H1 (cell line): ENCODE results near the gene ROM1.

Experiments
- EZH2 ChIP-seq: fragments of 200-600 bp; sonication (generic); IDR thresholded peaks from 2 replicates; pipeline ENCODE4 v1.7.1; 2012; ENCODE audit warnings: low read depth, mild to moderate bottlenecking, moderate library complexity, low read length, inconsistent platforms; ENCODE audit not compliant: severe bottlenecking
- SIRT6 ChIP-seq: IDR thresholded peaks from one replicate; pipeline ENCODE4 v1.7.1; 2012; ENCODE audit warnings: low read length, inconsistent platforms
- TBP ChIP-seq: IDR thresholded peaks from 2 replicates; pipeline ENCODE4 v1.6.1; 2011; ENCODE audit warnings: low read depth, low read length, improper control_type of control experiment
- TF ChIP-seq, protein P1 (sequence below), 3 experiments: IDR thresholded peaks; 1 replicate in 2 of 3; 2 replicates in 1 of 3; pipeline versions ENCODE4 v1.5.1 to v1.6.1; 2011; ENCODE audit warnings: low read length in 3 of 3, mild to moderate bottlenecking in 3 of 3, inconsistent platforms in 2 of 3, low read depth in 1 of 3, moderate library complexity in 1 of 3; ENCODE audit not compliant: insufficient read depth in 1 of 3; ENCODE audit errors: control extremely low read depth in 1 of 3
- TF ChIP-seq, protein P2 (sequence below): IDR thresholded peaks from 2 replicates; pipeline ENCODE4 v1.6.1; 2012; ENCODE audit warnings: inconsistent platforms

DNA sequence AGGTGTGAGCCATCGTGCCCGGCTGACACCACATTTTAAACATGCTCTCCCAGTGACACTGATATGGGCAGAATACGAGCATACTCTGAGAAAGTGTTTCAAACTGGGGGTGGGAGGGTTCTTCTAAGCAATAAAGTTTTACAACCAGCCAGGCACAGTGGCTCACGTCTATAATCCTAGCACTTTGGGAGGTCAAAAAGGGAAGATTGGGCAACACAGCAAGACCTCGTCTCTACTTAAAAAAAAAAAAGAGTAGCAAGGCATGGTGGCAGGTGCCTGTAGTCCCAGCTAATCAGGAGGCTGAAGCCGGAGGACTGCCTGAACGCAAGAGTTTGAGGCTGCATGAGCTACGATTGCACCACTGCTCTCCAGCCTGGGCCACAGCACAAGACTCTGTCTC, 31.2 kb downstream of the ROM1 start:
- TF ChIP-seq TBP (no peak), EZH2 (no peak), SIRT6 (no peak)
- TF ChIP-seq, protein P1, sequence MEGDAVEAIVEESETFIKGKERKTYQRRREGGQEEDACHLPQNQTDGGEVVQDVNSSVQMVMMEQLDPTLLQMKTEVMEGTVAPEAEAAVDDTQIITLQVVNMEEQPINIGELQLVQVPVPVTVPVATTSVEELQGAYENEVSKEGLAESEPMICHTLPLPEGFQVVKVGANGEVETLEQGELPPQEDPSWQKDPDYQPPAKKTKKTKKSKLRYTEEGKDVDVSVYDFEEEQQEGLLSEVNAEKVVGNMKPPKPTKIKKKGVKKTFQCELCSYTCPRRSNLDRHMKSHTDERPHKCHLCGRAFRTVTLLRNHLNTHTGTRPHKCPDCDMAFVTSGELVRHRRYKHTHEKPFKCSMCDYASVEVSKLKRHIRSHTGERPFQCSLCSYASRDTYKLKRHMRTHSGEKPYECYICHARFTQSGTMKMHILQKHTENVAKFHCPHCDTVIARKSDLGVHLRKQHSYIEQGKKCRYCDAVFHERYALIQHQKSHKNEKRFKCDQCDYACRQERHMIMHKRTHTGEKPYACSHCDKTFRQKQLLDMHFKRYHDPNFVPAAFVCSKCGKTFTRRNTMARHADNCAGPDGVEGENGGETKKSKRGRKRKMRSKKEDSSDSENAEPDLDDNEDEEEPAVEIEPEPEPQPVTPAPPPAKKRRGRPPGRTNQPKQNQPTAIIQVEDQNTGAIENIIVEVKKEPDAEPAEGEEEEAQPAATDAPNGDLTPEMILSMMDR (IDR thresholded peaks at IDR 0.05; ENCODE audit: control extremely low read depth in 1 of 3, insufficient read depth in 1 of 3, low read depth in 1 of 3, low read length in 3 of 3), result no peak
- TF ChIP-seq, protein P2, sequence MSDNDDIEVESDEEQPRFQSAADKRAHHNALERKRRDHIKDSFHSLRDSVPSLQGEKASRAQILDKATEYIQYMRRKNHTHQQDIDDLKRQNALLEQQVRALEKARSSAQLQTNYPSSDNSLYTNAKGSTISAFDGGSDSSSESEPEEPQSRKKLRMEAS, result no peak
